Measurements from ENCODE around the gene BTBD18.

The BTBD18 gene

DNA sequence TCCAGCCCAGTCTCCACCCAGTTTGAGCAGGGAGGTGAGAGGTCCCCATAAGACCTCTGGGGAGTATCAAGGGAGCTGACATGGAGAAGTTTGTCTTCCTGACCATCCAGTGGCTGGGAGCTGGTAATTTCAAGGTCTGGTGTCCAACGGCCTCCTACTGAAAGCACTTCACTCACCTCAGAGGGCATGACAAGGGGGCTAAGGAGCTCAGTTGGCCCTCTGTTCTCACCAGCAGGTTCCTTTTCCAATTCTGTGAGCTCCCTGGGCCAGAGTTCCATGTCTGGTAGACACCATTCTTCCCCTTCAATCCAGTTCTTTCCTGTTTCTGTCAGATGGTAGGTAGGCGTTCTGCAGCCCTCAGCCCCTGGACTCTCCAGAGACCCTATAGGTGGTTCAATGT, 7.3 kb downstream of the BTBD18 start:
- Histone ChIP-seq H3K4me2 (ENCODE audit: low read length) (no peak overlapping the region), H3K27ac (no peak overlapping the region), H2AFZ (no peak overlapping the region), H3K36me3 (ENCODE audit: control insufficient read depth, insufficient read depth, low read length) (no peaks in the 10 kb centered on the region), H3K27me3 (ENCODE audit: control insufficient read depth, insufficient read depth, low read length) (no peaks in the 10 kb centered on the region), H3K4me3 (ENCODE audit: low read depth, low read length) (no peak overlapping the region), H3K9ac (no peak overlapping the region), H3K79me2 (no peaks in the 10 kb centered on the region), H3K9me3 (ENCODE audit: control insufficient read depth, low read length) (no peaks in the 10 kb centered on the region), H3K4me1 (no peaks in the 10 kb centered on the region)
- TF ChIP-seq, protein P1, sequence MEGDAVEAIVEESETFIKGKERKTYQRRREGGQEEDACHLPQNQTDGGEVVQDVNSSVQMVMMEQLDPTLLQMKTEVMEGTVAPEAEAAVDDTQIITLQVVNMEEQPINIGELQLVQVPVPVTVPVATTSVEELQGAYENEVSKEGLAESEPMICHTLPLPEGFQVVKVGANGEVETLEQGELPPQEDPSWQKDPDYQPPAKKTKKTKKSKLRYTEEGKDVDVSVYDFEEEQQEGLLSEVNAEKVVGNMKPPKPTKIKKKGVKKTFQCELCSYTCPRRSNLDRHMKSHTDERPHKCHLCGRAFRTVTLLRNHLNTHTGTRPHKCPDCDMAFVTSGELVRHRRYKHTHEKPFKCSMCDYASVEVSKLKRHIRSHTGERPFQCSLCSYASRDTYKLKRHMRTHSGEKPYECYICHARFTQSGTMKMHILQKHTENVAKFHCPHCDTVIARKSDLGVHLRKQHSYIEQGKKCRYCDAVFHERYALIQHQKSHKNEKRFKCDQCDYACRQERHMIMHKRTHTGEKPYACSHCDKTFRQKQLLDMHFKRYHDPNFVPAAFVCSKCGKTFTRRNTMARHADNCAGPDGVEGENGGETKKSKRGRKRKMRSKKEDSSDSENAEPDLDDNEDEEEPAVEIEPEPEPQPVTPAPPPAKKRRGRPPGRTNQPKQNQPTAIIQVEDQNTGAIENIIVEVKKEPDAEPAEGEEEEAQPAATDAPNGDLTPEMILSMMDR (IDR thresholded peaks at IDR 0.05): no peak

DNA sequence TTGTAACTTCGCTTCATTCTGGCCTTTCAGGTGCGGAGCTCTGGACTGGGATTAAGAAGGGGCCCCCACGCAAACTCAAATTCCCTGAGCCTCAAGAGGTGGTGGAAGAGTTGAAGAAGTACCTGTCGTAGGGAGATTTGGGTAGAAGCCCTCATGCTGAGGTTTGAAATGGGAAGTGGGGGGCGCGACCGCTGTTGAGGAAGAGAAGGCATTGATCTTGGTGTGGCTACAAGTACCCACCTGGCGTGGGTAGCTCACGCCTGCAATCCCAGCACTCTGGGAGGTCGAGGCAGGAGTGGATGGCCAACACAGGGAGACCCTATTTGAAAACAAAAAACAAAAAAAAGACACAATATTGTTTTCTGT, 9.5 kb downstream of the BTBD18 start:
- Histone ChIP-seq H3K79me2 (no peaks in the 10 kb centered on the region), H3K36me3 (ENCODE audit: control insufficient read depth, insufficient read depth, low read length) (no peaks in the 10 kb centered on the region), H2AFZ (no peak overlapping the region), H3K4me3 (ENCODE audit: low read depth, low read length) (peak overlapping the region; percentile 68), H3K27me3 (ENCODE audit: control insufficient read depth, insufficient read depth, low read length) (no peaks in the 10 kb centered on the region), H3K4me1 (no peaks in the 10 kb centered on the region), H3K9ac (peak overlapping the region; percentile 69), H3K9me3 (ENCODE audit: control insufficient read depth, low read length) (no peaks in the 10 kb centered on the region), H3K27ac (peak overlapping the region; percentile 85), H3K4me2 (ENCODE audit: low read length) (peak overlapping the region; percentile 84)
- TF ChIP-seq, protein P1 (IDR thresholded peaks at IDR 0.05): no peak

DNA sequence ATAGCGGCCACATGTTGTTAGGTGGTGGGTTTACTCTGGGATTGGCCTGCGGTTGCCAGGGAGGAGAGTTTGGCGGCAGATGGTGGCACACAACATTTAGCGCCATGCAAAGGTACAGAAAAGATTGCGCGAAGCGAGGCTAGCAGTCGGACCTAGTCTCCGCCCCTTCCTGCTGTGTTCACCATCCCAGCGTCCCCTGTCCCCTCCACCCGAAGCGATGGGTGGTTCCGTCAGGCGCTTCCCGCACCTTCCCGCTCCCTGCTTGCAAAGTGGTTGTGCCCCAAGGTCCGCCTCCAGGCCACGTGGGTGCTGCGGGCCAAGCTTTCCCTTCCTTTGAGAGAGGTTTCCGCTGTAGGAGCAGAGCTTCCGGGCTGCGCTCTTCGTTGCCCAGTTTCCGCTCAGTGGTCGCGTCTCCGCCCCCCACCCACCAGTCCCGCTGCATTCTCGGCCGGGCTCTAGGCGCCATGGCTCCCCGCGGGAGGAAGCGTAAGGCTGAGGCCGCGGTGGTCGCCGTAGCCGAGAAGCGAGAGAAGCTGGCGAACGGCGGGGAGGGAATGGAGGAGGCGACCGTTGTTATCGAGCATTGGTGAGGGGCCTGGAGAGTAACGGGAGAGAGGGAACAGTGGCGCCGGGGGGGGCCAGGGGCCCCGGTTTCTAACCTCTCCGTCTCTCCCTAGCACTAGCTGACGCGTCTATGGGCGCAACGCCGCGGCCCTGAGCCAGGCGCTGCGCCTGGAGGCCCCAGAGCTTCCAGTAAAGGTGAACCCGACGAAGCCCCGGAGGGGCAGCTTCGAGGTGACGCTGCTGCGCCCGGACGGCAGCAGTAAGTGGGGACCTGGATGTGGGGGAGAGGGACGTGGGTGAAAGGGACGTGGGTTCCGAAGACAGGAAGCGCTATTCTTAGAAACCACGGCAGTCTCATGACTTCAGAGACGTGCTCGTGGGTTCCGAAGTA, 10.2 kb downstream of the BTBD18 start, which contains the start of gene SELENOH:
TSS of gene SELENOH (plus strand) at position 360 of the 955 bp plus-strand sequence. CDS start at position 465, 105 bp downstream.
- Histone ChIP-seq H3K4me2 (ENCODE audit: low read length) (peak within 1 kb of the TSS; percentile 84), H3K9me3 (ENCODE audit: control insufficient read depth, low read length) (no peaks in the 10 kb centered on the region), H3K27ac (peak within 1 kb of the TSS; percentile 85), H2AFZ (peak within 1 kb of the TSS; percentile 91), H3K36me3 (ENCODE audit: control insufficient read depth, insufficient read depth, low read length) (no peaks in the 10 kb centered on the region), H3K27me3 (ENCODE audit: control insufficient read depth, insufficient read depth, low read length) (no peaks in the 10 kb centered on the region), H3K4me3 (ENCODE audit: low read depth, low read length) (peak within 1 kb of the TSS; percentile 68), H3K9ac (peak within 1 kb of the TSS; percentile 69), H3K79me2 (no peaks in the 10 kb centered on the region), H3K4me1 (no peaks in the 10 kb centered on the region)
- TF ChIP-seq, protein P1 (IDR thresholded peaks at IDR 0.05): no peak

DNA sequence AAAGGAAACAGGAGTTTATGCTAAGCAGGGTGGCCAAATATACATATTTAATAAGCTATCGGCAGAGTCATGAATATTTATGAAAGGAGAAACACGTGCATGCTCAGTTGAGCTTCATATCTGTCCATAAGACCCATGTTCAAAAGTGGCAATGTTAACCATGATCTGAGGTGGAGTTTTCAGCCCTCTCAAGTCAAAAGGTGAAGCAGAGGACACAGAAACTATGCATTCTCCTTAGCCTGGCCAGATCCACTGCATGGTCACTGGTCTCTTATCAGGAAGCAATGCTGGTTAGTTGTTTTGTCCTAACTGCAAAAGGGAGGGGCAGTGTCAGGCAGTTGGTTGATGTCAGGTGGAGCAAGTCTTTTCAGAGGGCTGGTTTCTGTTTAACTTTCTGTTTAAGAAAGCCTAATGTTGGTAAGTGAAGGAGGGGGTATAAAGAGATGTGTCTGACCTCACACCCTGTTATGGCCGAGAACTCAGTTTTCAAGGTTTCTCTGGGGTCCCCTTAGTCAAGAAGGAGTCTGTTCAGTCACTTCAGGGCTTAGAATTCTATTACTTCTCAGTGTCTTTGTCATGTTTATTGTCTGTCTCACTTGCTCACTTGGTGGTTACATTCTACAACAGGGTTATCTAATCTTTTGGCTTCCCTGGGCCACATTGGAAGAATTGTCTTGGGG, 15.9 kb downstream of the BTBD18 start:
- H2AFZ ChIP-seq: no peak overlapping the region
- H3K9ac ChIP-seq: no peak overlapping the region
- no peak overlapping the region for H3K4me2 ChIP-seq (ENCODE audit: low read length)
- no peaks in the 10 kb centered on the region for H3K4me1 ChIP-seq
- no peaks in the 10 kb centered on the region for H3K9me3 ChIP-seq (ENCODE audit: control insufficient read depth, low read length)
- H3K4me3 ChIP-seq (ENCODE audit: low read depth, low read length): no peak overlapping the region
- no peaks in the 10 kb centered on the region for H3K36me3 ChIP-seq (ENCODE audit: control insufficient read depth, insufficient read depth, low read length)
- H3K27ac ChIP-seq: no peak overlapping the region
- peaks cover 16% of the 10 kb centered on the region for H3K79me2 ChIP-seq
- TF ChIP-seq, protein P1 (IDR thresholded peaks at IDR 0.05): no peak
- H3K27me3 ChIP-seq (ENCODE audit: control insufficient read depth, insufficient read depth, low read length): no peaks in the 10 kb centered on the region

Measured in parathyroid adenoma (tissue), 2 donors.